GM12891 (cell line): ENCODE results near the gene PUS10.

Source experiments
- POLR2A ChIP-seq: IDR thresholded peaks from 2 replicates; pipeline ENCODE4 v1.6.1; 2011; ENCODE audit warnings: low read depth, low read length, control low read depth
- POLR2AphosphoS5 ChIP-seq: IDR thresholded peaks from 2 replicates; pipeline ENCODE4 v1.6.1; 2011; ENCODE audit warnings: low read depth, low read length, control low read depth
- SPI1 ChIP-seq: IDR thresholded peaks from 2 replicates; pipeline ENCODE4 v1.6.1; 2011; ENCODE audit warnings: low read depth, low read length, control low read depth
- TAF1 ChIP-seq: IDR thresholded peaks from 2 replicates; pipeline ENCODE4 v1.6.1; 2011; ENCODE audit warnings: low read depth, low read length, control low read depth

DNA sequence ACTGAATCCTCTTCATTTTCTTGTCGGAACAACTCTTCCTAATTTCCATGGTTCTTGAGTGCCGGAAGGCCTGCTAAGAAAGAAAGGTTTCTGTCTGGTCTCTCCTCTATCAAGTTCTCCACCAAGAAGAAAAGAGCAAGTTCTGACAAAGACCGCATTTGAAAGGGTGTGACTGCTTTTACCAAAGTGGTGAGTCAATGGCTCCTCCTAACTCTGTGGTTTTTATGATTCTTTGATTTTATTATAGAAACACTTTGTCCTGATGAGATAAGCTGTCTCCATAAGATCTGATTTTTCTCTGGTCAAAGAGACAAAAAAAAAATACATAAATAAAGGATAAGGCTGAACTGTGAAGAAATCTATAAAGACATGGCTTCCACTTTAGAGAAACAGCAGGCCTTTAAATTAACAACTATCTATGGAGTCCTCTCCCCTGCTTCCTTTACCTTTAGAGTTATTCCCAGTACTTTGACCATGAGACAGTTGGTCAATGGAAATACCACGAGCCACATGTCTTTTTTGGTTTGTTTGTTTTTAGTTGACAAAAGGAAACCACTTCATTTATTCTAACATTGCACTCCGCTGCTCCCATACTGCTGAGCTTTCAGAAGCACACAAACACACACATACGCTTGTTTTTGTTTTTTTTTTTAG is 69.0 kb downstream of the PUS10 start:
- TF ChIP-seq TAF1: no peak
- TF ChIP-seq POLR2A: no peak
- TF ChIP-seq POLR2AphosphoS5: no peak
- no peak for TF ChIP-seq SPI1
